Activated CD4-positive, alpha-beta T cell treated with anti-CD3 and anti-CD28 coated beads for 36 hours (primary cell): ENCODE measurements around the gene CASP10. TPM values are rescaled to one million over a fixed set of nuclear protein-coding genes. Genes with fewer than 3 reads are reported as not detected.
"Not testable (repeated sequence)": the region's sequence is repeated elsewhere in the genome, so short reads cannot be mapped to it uniquely, and the experiment has no call there.

Experiments
- ATAC-seq: fragments of 200-7000 bp; cut with Tn5 transposase; one replicate; pipeline ENCODE4 v1.10.0; 2021; ENCODE audit warnings: mild to moderate bottlenecking, moderate library complexity
- CTCF ChIA-PET: fragments of 350-600 bp; sonication (Branson Sonifier 250); formaldehyde crosslinking; loops from one replicate; lab custom pipeline; 2021; ENCODE audit warnings: antibody characterized with exemption; lab: Charles Lee
- POLR2A ChIA-PET: fragments of 350-600 bp; sonication (Branson Sonifier 250); formaldehyde crosslinking; loops from one replicate; lab custom pipeline; 2021; ENCODE audit warnings: antibody characterized with exemption, inconsistent platforms; lab: Charles Lee
- DNase-seq: peaks from one replicate; pipeline ENCODE4 v3.0.0-alpha.2; 2020
- H3K27ac Mint-ChIP-seq: one replicate; pipeline ENCODE4 v1.8.0; 2021; ENCODE audit warnings: mixed read lengths
- H3K27me3 Mint-ChIP-seq: one replicate; pipeline ENCODE4 v1.8.0; 2021; ENCODE audit warnings: mixed read lengths
- H3K36me3 Mint-ChIP-seq: one replicate; pipeline ENCODE4 v1.8.0; 2021; ENCODE audit warnings: low read depth, mixed read lengths
- H3K4me1 Mint-ChIP-seq: one replicate; pipeline ENCODE4 v1.8.0; 2021; ENCODE audit warnings: mixed read lengths
- H3K4me3 Mint-ChIP-seq: one replicate; pipeline ENCODE4 v1.8.0; 2021; ENCODE audit warnings: mild to moderate bottlenecking, moderate library complexity, mixed read lengths
- H3K9me3 Mint-ChIP-seq: one replicate; pipeline ENCODE4 v1.8.0; 2021; ENCODE audit warnings: low read depth, mixed read lengths
- intact Hi-C, 2 experiments: fragments of 100-400 bp; cut with DNase I in 1 of 2; cut with micrococcal nuclease in 1 of 2; formaldehyde crosslinking; loops; one replicate each; pipeline versions ENCODE4 v1.14.2 to v1.15.1; 2022 to 2024; cut with DNase I, micrococcal nuclease
- total RNA-seq, 2 experiments: library from RNA; stranded (reverse); gene quantifications; one replicate each; pipeline ENCODE4 v1.2.3, GENCODE V29; 2021

Gene CASP10
- 10 to 100 TPM; 12.2 to 16.8 TPM for total RNA-seq

GRCh38 chr2:201182650-201183364 lies at the start of gene CASP10:
Gene CASP10, plus strand, starts transcription at chr2:201183141. Its CDS starts 2,637 bp downstream, at chr2:201185778.
- ATAC-seq, result peak; percentile 66
- POLR2A ChIA-PET, result interaction anchor here (0.6 to 2.0 kb wide), 9 partner anchors 12 to 470 kb away, joined by 3 to 17 read pairs (median 3); partner anchors contain the start of gene TRAK2
- H3K27me3 Mint-ChIP-seq, result no peaks in the 10 kb centered on the region

DNA sequence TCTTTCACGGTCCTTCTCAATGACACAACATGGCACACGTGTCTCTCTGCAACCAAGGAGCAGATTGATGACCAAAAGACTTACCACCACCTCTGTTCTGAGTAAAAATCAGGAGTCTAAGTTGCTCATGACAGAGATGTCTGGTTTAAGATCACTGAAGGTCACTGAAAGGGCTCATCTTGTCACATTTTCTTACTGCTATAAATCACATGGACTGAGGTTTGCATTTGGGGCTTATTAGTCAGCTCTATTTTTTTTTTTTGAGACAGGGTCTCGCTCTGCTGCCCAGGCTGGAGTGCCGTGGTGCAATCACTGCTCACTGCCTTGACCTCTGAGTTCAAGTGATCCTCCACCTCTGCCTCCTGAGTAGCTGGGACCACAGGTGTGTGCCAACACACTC lies 47.6 kb upstream of the CASP10 start:
- DNase-seq (no peak), ATAC-seq (peak; percentile 10)
- Mint-ChIP-seq H3K36me3 (peaks cover 90% of the 10 kb centered on the region), H3K4me3 (peak overlapping the region; percentile 45), H3K9me3 (no peaks in the 10 kb centered on the region), H3K27ac (peak overlapping the region; percentile 77), H3K27me3 (no peaks in the 10 kb centered on the region), H3K4me1 (peaks cover 69% of the 10 kb centered on the region)
- ChIA-PET CTCF (interaction anchor here (1.1 to 1.6 kb wide), 4 partner anchors 9 to 23 kb away, joined by 3 to 5 read pairs (median 4); no protein-coding TSS in a partner anchor), POLR2A (interaction anchor here (0.6 to 2.6 kb wide), 7 partner anchors 9 to 213 kb away, joined by 4 to 14 read pairs (median 4); no protein-coding TSS in a partner anchor)
- intact Hi-C loops, result no loop called here

More at GRCh38 chr2:201182650-201183364, at the start of gene CASP10:
- Mint-ChIP-seq H3K36me3 (peaks cover 22% of the 10 kb centered on the region), H3K4me1 (peaks cover 43% of the 10 kb centered on the region), H3K4me3 (peak within 1 kb of the TSS; percentile 86), H3K9me3 (no peaks in the 10 kb centered on the region), H3K27ac (peak within 1 kb of the TSS; percentile 96)
- no peak for DNase-seq
- CTCF ChIA-PET, result interaction anchor here (0.7 to 3.3 kb wide), 35 partner anchors 10 to 470 kb away, joined by 3 to 99 read pairs (median 4); partner anchors contain the start of genes CASP8, CFLAR, CLK1 and ORC2
- intact Hi-C loops, result loop anchor here (1.0 to 5.0 kb wide), 11 partner anchors 11 to 1454 kb away; partner anchors contain the start of genes CFLAR (in 1 of the 2), CLK1 (in 1 of the 2), HYCC2 (in 1 of the 2) and ORC2 (in 1 of the 2)

GRCh38 chr2:201136889-201137321 lies 46.0 kb upstream of the CASP10 start:
- Mint-ChIP-seq H3K4me3 (no peak overlapping the region), H3K9me3 (no peaks in the 10 kb centered on the region), H3K36me3 (peaks cover 85% of the 10 kb centered on the region), H3K27ac (peak overlapping the region; percentile 77), H3K27me3 (no peaks in the 10 kb centered on the region), H3K4me1 (peaks cover 67% of the 10 kb centered on the region)
- ChIA-PET CTCF (interaction anchor here (1.0 to 1.1 kb wide), 2 partner anchors 16 to 46 kb away, joined by 3 to 4 read pairs; partner anchors contain the start of gene CASP10), POLR2A (interaction anchor here (0.7 to 1.1 kb wide), 2 partner anchors 10 to 13 kb away, joined by 3 read pairs; no protein-coding TSS in a partner anchor)
- no peak for DNase-seq
- no peak for ATAC-seq
- intact Hi-C loops, result no loop called here

- Mint-ChIP-seq H3K4me1 (peaks cover 60% of the 10 kb centered on the region), H3K4me3 (no peak overlapping the region), H3K27ac (peak overlapping the region; percentile 55), H3K9me3 (no peaks in the 10 kb centered on the region), H3K36me3 (peaks cover 78% of the 10 kb centered on the region), H3K27me3 (no peaks in the 10 kb centered on the region)
- DNase-seq, result no peak
- POLR2A ChIA-PET, result interaction anchor here (0.6 to 1.1 kb wide), 3 partner anchors 11 to 34 kb away, joined by 3 to 4 read pairs (median 3); no protein-coding TSS in a partner anchor
- no peak for ATAC-seq
- CTCF ChIA-PET, result interaction anchor here (1.0 to 1.1 kb wide), 2 partner anchors 17 to 45 kb away, joined by 3 to 4 read pairs; partner anchors contain the start of gene CASP10
- intact Hi-C loops, result no loop called here
These were observed 45.2 kb upstream of the CASP10 start for GRCh38 chr2:201137505-201138400.

GRCh38 chr2:201138401-201138970 lies 44.5 kb upstream of the CASP10 start:
- Mint-ChIP-seq H3K4me1 (peaks cover 53% of the 10 kb centered on the region), H3K27me3 (no peaks in the 10 kb centered on the region)
- CTCF ChIA-PET, result no interaction called here

DNA sequence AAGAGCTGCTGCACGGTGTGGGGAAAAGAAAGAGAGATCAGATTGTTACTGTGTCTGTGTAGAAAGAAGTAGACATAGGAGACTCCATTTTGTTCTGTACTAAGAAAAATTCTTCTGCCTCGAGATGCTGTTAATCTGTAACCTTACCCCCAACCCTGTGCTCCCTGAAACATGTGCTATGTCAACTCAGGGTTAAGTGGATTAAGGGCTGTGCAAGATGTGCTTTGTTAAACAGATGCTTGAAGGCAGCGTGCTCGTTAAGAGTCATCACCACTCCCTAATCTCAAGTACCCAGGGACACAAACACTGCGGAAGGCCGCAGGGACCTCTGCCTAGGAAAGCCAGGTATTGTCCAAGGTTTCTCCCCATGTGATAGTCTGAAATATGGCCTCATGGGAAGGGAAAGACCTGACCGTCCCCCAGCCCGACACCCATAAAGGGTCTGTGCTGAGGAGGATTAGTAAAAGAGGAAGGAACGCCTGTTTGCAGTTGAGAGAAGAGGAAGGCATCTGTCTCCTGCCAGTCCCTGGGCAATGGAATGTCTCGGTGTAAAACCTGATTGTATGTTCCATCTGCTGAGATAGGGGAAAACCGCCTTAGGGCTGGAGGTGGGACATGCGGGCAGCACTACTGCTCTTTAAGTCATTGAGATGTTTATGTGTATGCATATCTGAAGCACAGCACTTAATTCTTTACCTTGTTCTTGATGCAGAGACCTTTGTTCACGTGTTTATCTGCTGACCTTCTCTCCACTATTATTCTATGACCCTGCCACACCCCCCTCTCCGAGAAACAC lies 43.8 kb upstream of the CASP10 start:
- peaks cover 48% of the 10 kb centered on the region for H3K4me1 Mint-ChIP-seq
- intact Hi-C loops, H3K27me3 Mint-ChIP-seq, DNase-seq, ATAC-seq, POLR2A ChIA-PET, H3K4me3 Mint-ChIP-seq, H3K9me3 Mint-ChIP-seq, CTCF ChIA-PET: not testable (repeated sequence)
- peaks cover 64% of the 10 kb centered on the region for H3K36me3 Mint-ChIP-seq
- H3K27ac Mint-ChIP-seq, result peak overlapping the region; percentile 64

More at GRCh38 chr2:201138401-201138970, 44.5 kb upstream of the CASP10 start:
- Mint-ChIP-seq H3K27ac (peak overlapping the region; percentile 64), H3K9me3 (no peaks in the 10 kb centered on the region), H3K36me3 (peaks cover 71% of the 10 kb centered on the region), H3K4me3 (no peak overlapping the region)
- ATAC-seq, result no peak
- intact Hi-C loops, result no loop called here
- POLR2A ChIA-PET, result interaction anchor here (0.6 kb wide), 1 partner anchor 33 kb away, joined by 4 read pairs; no protein-coding TSS in a partner anchor
- no peak for DNase-seq

DNA sequence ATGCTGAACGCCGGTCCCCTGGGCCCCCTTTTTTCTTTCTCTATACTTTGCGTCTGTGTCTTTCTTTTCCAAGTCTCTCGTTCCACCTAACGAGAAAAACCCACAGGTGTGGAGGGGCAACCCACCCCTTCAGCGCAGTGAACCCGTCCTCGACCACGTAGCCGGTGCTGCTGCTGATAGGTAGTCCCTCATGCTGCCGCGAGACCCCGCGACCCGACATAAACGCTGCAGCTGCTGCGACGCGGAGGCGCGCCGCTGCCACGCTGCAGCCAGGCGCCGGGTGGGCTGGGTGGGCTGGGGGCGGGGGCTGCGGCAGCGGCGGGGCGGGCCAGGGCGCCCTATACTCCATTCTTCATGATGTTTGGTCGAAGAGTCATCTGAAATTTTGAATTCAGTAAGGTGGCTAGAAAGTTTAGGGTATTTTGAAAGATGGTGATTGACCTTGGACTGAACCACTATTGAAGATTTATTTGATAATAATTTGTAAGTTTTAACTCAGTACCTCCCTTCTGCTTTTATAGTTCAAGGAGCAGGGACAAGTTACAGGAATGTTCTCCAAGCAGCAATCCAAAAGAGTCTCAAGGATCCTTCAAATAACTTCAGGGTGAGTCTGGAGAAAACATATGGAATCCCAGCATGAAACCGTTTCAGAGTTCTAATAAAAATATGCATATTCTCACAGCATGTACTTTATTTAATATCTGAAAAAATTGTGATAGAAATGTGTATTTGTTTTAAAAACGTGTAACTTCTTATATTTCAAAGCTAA lies 42.9 kb upstream of the CASP10 start:
- H3K36me3 Mint-ChIP-seq, result peaks cover 59% of the 10 kb centered on the region
- H3K27me3 Mint-ChIP-seq, result no peaks in the 10 kb centered on the region
- no peak for DNase-seq
- no peak for ATAC-seq
- intact Hi-C loops, result no loop called here
- H3K4me3 Mint-ChIP-seq, result no peak overlapping the region
- H3K9me3 Mint-ChIP-seq, result no peaks in the 10 kb centered on the region
- peaks cover 44% of the 10 kb centered on the region for H3K4me1 Mint-ChIP-seq
- H3K27ac Mint-ChIP-seq, result no peak overlapping the region
- ChIA-PET POLR2A (interaction anchor here (0.9 kb wide), 1 partner anchor 23 kb away, joined by 3 read pairs; no protein-coding TSS in a partner anchor), CTCF (interaction anchor here (1.7 to 2.0 kb wide), 2 partner anchors 9 to 239 kb away, joined by 4 to 7 read pairs; no protein-coding TSS in a partner anchor)

- ChIA-PET CTCF (interaction anchor here (0.8 to 2.9 kb wide), 12 partner anchors 11 to 181 kb away, joined by 3 to 14 read pairs (median 5); partner anchors contain the start of gene ORC2), POLR2A (interaction anchor here (0.6 to 1.3 kb wide), 2 partner anchors 10 to 43 kb away, joined by 3 to 4 read pairs; no protein-coding TSS in a partner anchor)
- intact Hi-C loops, result no loop called here
- Mint-ChIP-seq H3K4me3 (no peak overlapping the region), H3K9me3 (no peaks in the 10 kb centered on the region), H3K27me3 (no peaks in the 10 kb centered on the region), H3K27ac (no peak overlapping the region), H3K4me1 (peaks cover 22% of the 10 kb centered on the region), H3K36me3 (peaks cover 41% of the 10 kb centered on the region)
- DNase-seq, result no peak
- ATAC-seq, result no peak
These were observed 38.6 kb upstream of the CASP10 start for GRCh38 chr2:201144101-201145051.
